EL (cell line): ENCODE data around the gene CFH.
"Not testable (repeated sequence)": the region's sequence is repeated elsewhere in the genome, so short reads cannot be mapped to it uniquely, and the experiment has no call there.

Source experiments
- DNase-seq: peaks from one replicate; pipeline ENCODE4 v3.0.0-alpha.2; 2016

Gene CFH

GRCh38 chr1:196773713-196774112 lies 121.9 kb downstream of the CFH start:
- no peak for DNase-seq

- no peak for DNase-seq
These were observed 122.3 kb downstream of the CFH start for GRCh38 chr1:196774175-196774574.

GRCh38 chr1:196774603-196775002 lies 122.8 kb downstream of the CFH start, which contains the start of gene CFHR3:
Gene CFHR3, plus strand, starts transcription at chr1:196774840. Its CDS starts 47 bp downstream, at chr1:196774887.
- no peak for DNase-seq

GRCh38 chr1:196777603-196778002 lies 125.8 kb downstream of the CFH start:
- no peak for DNase-seq

- no peak for DNase-seq
These were observed 127.2 kb downstream of the CFH start for GRCh38 chr1:196779093-196779492.

GRCh38 chr1:196791252-196791651 lies 139.4 kb downstream of the CFH start:
- DNase-seq = not testable (repeated sequence)

- DNase-seq = not testable (repeated sequence)
These were observed 142.3 kb downstream of the CFH start for GRCh38 chr1:196794103-196794502.
